ENCODE data around the gene SLX1B.
"Not testable (repeated sequence)": the region's sequence is repeated elsewhere in the genome, so short reads cannot be mapped to it uniquely, and the experiment has no call there.

SLX1B gene

DNA sequence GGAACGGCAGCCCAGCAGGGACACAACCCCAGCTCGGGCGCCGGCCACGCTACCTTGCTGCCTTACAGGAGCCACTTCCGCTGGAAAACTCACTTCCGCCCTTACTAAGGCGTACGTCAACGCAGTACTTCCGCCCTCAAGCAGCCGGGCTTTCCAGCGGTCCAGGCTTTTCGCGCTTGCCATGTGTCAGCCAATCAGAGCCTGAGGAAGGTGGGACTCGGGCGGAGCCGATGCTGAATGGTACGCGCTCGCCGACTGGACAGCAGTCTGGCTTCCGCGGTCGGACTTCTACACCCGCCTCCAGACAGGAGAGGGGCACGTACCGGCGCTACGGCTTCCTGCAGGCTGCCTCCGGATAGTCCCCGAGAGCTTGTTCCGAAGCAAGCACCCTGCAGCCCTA is at the start of gene SLX1B, which contains the start of gene BOLA2:
SLX1B (plus strand) TSS at position 265 of the 400 bp plus-strand sequence.
BOLA2 (minus strand) TSS at position 83 of the 400 bp plus-strand sequence. CDS start 98 bp downstream, outside the sequence.
- DNase-seq, result not testable (repeated sequence)

DNA sequence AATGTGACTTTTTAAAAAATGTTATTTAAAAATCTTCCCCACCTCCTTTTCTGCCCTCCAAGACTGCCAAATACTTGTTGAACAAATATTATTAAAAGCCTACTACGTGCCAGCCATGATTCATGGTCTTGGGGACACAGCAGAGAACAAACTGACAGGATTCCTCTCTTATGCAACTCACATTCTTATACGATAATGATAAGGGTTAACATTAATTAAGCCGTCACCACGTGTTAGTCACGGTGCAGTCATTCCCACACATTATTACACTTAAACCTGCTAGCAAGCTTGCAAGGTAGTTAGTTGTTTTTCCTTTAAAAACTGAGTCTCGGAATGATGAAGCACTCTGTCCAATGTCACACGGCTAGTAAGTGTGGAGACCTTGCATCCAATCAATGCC is 49.1 kb upstream of the SLX1B start:
- DNase-seq, result not testable (repeated sequence)

GRCh38 chr16:29423587-29423986 is 30.7 kb upstream of the SLX1B start:
- DNase-seq, result not testable (repeated sequence)

DNA sequence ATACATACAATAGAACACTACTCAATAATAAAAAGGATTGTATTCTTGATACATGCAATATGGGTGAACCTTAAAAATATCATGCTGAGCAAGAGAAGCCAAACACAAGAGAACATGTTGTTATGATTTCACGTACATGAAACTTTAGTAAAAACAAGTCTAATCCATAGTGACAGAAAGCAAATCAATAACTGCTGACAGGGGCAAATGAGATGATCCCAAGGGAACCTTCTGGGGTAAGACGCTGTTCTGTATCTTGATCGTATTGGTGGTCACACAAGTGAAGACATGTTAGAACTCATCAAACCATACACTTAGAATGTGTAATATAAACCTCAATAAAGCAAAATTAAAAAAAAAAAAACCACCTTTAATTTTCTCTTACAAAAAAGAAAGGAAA is 28.9 kb upstream of the SLX1B start:
- not testable (repeated sequence) for DNase-seq

DNA sequence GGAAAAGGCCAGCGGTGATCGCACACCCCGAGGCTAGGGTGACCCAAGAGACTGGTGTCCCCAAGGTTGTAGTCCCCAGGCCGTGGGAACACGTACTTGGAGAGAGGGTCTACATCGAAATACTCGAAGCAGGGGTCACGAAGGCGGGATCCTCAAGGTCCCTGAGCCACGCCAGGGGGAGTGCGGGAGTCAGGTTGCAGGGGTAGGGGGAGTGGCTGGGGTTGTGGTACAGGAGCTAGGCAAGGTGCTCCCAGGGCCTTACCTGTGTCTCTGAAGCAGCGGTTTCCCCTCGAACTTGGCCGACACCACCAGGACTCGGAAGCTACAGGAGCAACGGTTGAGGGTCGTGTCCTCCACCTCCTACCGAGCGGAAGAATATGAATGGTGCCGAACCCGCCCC is 579 bp upstream of the SLX1B start:
- DNase-seq, result not testable (repeated sequence)

DNA sequence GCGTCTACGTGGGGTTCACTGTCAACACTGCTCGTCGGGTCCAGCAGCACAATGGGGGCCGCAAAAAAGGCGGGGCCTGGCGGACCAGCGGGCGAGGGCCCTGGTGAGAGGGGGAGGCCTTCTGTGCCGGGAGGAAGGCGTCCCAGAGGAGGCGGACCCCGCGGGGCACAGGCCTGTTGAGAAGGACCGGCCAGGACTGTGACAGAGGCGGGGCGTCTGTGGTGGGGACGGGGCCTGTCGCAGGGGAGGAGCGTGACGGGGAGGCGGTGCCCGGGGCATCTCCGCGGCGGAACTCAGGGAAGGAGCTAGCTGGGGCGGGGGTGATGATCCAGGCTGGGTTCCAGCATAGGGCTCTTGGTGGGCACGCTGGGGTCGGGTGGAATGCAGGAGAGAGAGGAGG is 495 bp downstream of the SLX1B start:
- DNase-seq, result not testable (repeated sequence)

- not testable (repeated sequence) for DNase-seq
These were observed 3.3 kb downstream of the SLX1B start for GRCh38 chr16:29457660-29458059.

- not testable (repeated sequence) for DNase-seq
These were observed 5.6 kb downstream of the SLX1B start, which contains the start of gene SULT1A4 for GRCh38 chr16:29459706-29460646. Gene SULT1A4, plus strand, starts transcription at chr16:29459913. Its CDS starts 1,473 bp downstream, at chr16:29461386.

GRCh38 chr16:29460647-29461030 is 6.3 kb downstream of the SLX1B start:
- DNase-seq, result not testable (repeated sequence)

GRCh38 chr16:29465985-29466824 is 11.9 kb downstream of the SLX1B start:
- DNase-seq, result not testable (repeated sequence)

GRCh38 chr16:29466904-29467303 is 12.6 kb downstream of the SLX1B start:
- DNase-seq, result not testable (repeated sequence)

GRCh38 chr16:29467654-29468366 is 13.5 kb downstream of the SLX1B start:
- not testable (repeated sequence) for DNase-seq

GRCh38 chr16:29469660-29470059 is 15.3 kb downstream of the SLX1B start:
- DNase-seq, result peak; percentile 43

- not testable (repeated sequence) for DNase-seq
These were observed 17.7 kb downstream of the SLX1B start for GRCh38 chr16:29472065-29472464.

GRCh38 chr16:29482276-29482675 is 27.9 kb downstream of the SLX1B start:
- DNase-seq, result not testable (repeated sequence)

DNA sequence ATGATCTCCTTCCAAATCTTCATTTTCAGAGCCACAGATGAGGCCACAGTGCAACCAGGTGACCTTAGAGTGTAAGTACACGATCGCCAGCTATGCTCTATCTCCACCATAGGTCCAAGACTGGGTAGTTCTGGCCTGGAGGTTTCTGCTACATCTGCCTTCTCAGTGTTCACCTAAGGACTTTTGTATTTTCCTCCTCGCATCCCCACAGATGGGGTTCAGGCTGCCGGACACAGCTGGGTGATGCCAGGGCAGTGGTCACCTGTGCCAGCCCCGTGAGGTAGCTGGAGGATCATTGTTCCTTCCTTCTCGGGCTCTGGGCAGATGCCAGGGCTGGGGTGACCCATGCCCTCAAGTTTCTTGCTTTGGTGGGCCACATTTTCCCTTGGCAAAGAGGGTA is 52.0 kb downstream of the SLX1B start, which contains the start of gene NPIPB12:
NPIPB12 (minus strand) TSS at position 101 of the 400 bp plus-strand sequence.
- not testable (repeated sequence) for DNase-seq
